Activated CD8-positive, alpha-beta T cell treated with anti-CD3 and anti-CD28 coated beads for 36 hours (primary cell): ENCODE results near the gene POU2F3. TPM values are rescaled to one million over a fixed set of nuclear protein-coding genes. Genes with fewer than 3 reads are reported as not detected.

ENCODE experiments used
- ATAC-seq: fragments of 200-7000 bp; cut with Tn5 transposase; one replicate; pipeline ENCODE4 v1.10.0; 2021; ENCODE audit warnings: mild to moderate bottlenecking, moderate library complexity
- CTCF ChIA-PET: fragments of 350-600 bp; sonication (Branson Sonifier 250); formaldehyde crosslinking; loops from one replicate; lab custom pipeline; 2021; ENCODE audit warnings: antibody characterized with exemption; lab: Charles Lee
- POLR2A ChIA-PET: fragments of 350-600 bp; sonication (Branson Sonifier 250); formaldehyde crosslinking; loops from one replicate; lab custom pipeline; 2021; ENCODE audit warnings: antibody characterized with exemption; lab: Charles Lee
- DNase-seq: peaks from one replicate; pipeline ENCODE4 v3.0.0-alpha.2; 2020
- H3K27ac Mint-ChIP-seq: one replicate; pipeline ENCODE4 v1.8.0; 2021; ENCODE audit warnings: mild to moderate bottlenecking, mixed read lengths
- H3K27me3 Mint-ChIP-seq: one replicate; pipeline ENCODE4 v1.8.0; 2021; ENCODE audit warnings: mixed read lengths
- H3K36me3 Mint-ChIP-seq: one replicate; pipeline ENCODE4 v1.8.0; 2021; ENCODE audit warnings: low read depth, mixed read lengths
- H3K4me1 Mint-ChIP-seq: one replicate; pipeline ENCODE4 v1.8.0; 2021; ENCODE audit warnings: low read depth, mixed read lengths
- H3K4me3 Mint-ChIP-seq: one replicate; pipeline ENCODE4 v1.8.0; 2021; ENCODE audit warnings: mild to moderate bottlenecking, moderate library complexity, mixed read lengths
- H3K9me3 Mint-ChIP-seq: one replicate; pipeline ENCODE4 v1.8.0; 2021; ENCODE audit warnings: mixed read lengths
- CTCF ChIP-seq: fragments of 200-600 bp; IDR thresholded peaks from one replicate; pipeline ENCODE4 v1.8.0; 2022; ENCODE audit warnings: antibody characterized with exemption, mild to moderate bottlenecking
- intact Hi-C: fragments of 100-400 bp; cut with micrococcal nuclease; formaldehyde crosslinking; loops from one replicate; pipeline ENCODE4 v1.10.0; 2022
- total RNA-seq, 2 experiments: library from RNA; stranded (reverse); gene quantifications; one replicate each; pipeline ENCODE4 v1.2.3, GENCODE V29; 2021

POU2F3 gene
- total RNA-seq, 2 experiments from 2014 or later: not detected

- intact Hi-C loops: no loop called here
- Mint-ChIP-seq H3K4me1 (peaks cover 14% of the 10 kb centered on the region), H3K27me3 (peaks cover 64% of the 10 kb centered on the region), H3K27ac (no peak overlapping the region), H3K9me3 (no peaks in the 10 kb centered on the region), H3K4me3 (no peak overlapping the region), H3K36me3 (no peaks in the 10 kb centered on the region)
- POLR2A ChIA-PET: no interaction called here
- ATAC-seq (no peak), DNase-seq (no peak)
- CTCF ChIA-PET: interaction anchor here (19.2 kb wide), 1 partner anchor 60 kb away, joined by 437 read pairs; no protein-coding TSS in a partner anchor
- TF ChIP-seq CTCF: no peak
Observed at GRCh38 chr11:120240866-120241265, 926 bp downstream of the POU2F3 start.

GRCh38 chr11:120241277-120241676 lies 1.3 kb downstream of the POU2F3 start:
- intact Hi-C loops: no loop called here
- H3K4me3 Mint-ChIP-seq: no peak overlapping the region
- H3K4me1 Mint-ChIP-seq: peaks cover 14% of the 10 kb centered on the region
- peaks cover 67% of the 10 kb centered on the region for H3K27me3 Mint-ChIP-seq
- no peaks in the 10 kb centered on the region for H3K9me3 Mint-ChIP-seq
- no peak for DNase-seq
- ChIA-PET CTCF (interaction anchor here (19.2 kb wide), 1 partner anchor 59 kb away, joined by 437 read pairs; no protein-coding TSS in a partner anchor), POLR2A (no interaction called here)
- ATAC-seq: no peak
- no peak overlapping the region for H3K27ac Mint-ChIP-seq
- no peak for TF ChIP-seq CTCF
- no peaks in the 10 kb centered on the region for H3K36me3 Mint-ChIP-seq

- Mint-ChIP-seq H3K4me3 (no peak overlapping the region), H3K27ac (no peak overlapping the region), H3K27me3 (peaks cover 65% of the 10 kb centered on the region), H3K36me3 (no peaks in the 10 kb centered on the region), H3K9me3 (no peaks in the 10 kb centered on the region), H3K4me1 (peaks cover 25% of the 10 kb centered on the region)
- TF ChIP-seq CTCF: no peak
- ChIA-PET POLR2A (no interaction called here), CTCF (interaction anchor here (0.9 to 10.0 kb wide), 4 partner anchors 10 to 92 kb away, joined by 3 to 147 read pairs (median 58); no protein-coding TSS in a partner anchor)
- DNase-seq: no peak
- ATAC-seq: no peak
- intact Hi-C loops: no loop called here
Observed at GRCh38 chr11:120243221-120243620, 3.3 kb downstream of the POU2F3 start.

GRCh38 chr11:120244476-120245365 lies 4.8 kb downstream of the POU2F3 start:
- CTCF ChIA-PET: interaction anchor here (8.8 to 10.0 kb wide), 2 partner anchors 11 to 56 kb away, joined by 112 to 147 read pairs; no protein-coding TSS in a partner anchor
- intact Hi-C loops: no loop called here
- DNase-seq (peak; percentile 30), ATAC-seq (peak; percentile 54)
- POLR2A ChIA-PET: no interaction called here
- no peaks in the 10 kb centered on the region for H3K9me3 Mint-ChIP-seq
- H3K27me3 Mint-ChIP-seq: peaks cover 57% of the 10 kb centered on the region
- peaks cover 39% of the 10 kb centered on the region for H3K4me1 Mint-ChIP-seq
- H3K4me3 Mint-ChIP-seq: no peak overlapping the region
- no peak for TF ChIP-seq CTCF
- no peaks in the 10 kb centered on the region for H3K36me3 Mint-ChIP-seq
- no peak overlapping the region for H3K27ac Mint-ChIP-seq

- POLR2A ChIA-PET: no interaction called here
Observed at GRCh38 chr11:120245434-120245833, 5.5 kb downstream of the POU2F3 start.

More at GRCh38 chr11:120245434-120245833, 5.5 kb downstream of the POU2F3 start:
- H3K27me3 Mint-ChIP-seq: peaks cover 61% of the 10 kb centered on the region
- CTCF ChIA-PET: interaction anchor here (8.8 to 10.0 kb wide), 2 partner anchors 12 to 56 kb away, joined by 112 to 147 read pairs; no protein-coding TSS in a partner anchor
- no peaks in the 10 kb centered on the region for H3K9me3 Mint-ChIP-seq
- no peak for TF ChIP-seq CTCF
- DNase-seq: no peak
- peaks cover 45% of the 10 kb centered on the region for H3K4me1 Mint-ChIP-seq
- no peaks in the 10 kb centered on the region for H3K36me3 Mint-ChIP-seq
- no peak for ATAC-seq
- H3K4me3 Mint-ChIP-seq: no peak overlapping the region
- intact Hi-C loops: no loop called here
- H3K27ac Mint-ChIP-seq: no peak overlapping the region
